TTC549 (cell line): Measurements from ENCODE around the gene TRIB2.

Experiments used
- FAIRE-seq: peaks from 2 replicates; lab custom pipeline; 2012; peaks lifted over from hg19 to GRCh38; lab: Jason Lieb, UNC

TRIB2 gene

GRCh38 chr2:12700989-12701388, 15.7 kb upstream of the TRIB2 start:
- FAIRE-seq = no peak

- FAIRE-seq = no peak
These were observed 15.0 kb upstream of the TRIB2 start for GRCh38 chr2:12701786-12702167.

- no peak for FAIRE-seq
These were observed 14.3 kb upstream of the TRIB2 start for GRCh38 chr2:12702168-12703121.

- no peak for FAIRE-seq
These were observed 12.4 kb upstream of the TRIB2 start for GRCh38 chr2:12704378-12704777.

GRCh38 chr2:12705230-12705629, 11.5 kb upstream of the TRIB2 start:
- FAIRE-seq = no peak

GRCh38 chr2:12705742-12706141, 11.0 kb upstream of the TRIB2 start:
- no peak for FAIRE-seq

GRCh38 chr2:12708508-12709206, 8.1 kb upstream of the TRIB2 start:
- FAIRE-seq = no peak

- FAIRE-seq = no peak
These were observed 7.6 kb upstream of the TRIB2 start for GRCh38 chr2:12709207-12709522.

GRCh38 chr2:12710301-12710700, 6.4 kb upstream of the TRIB2 start:
- no peak for FAIRE-seq

GRCh38 chr2:12711339-12711738, 5.4 kb upstream of the TRIB2 start:
- no peak for FAIRE-seq

- FAIRE-seq = no peak
These were observed 3.9 kb upstream of the TRIB2 start for GRCh38 chr2:12712881-12713280.

- FAIRE-seq = no peak
These were observed 2.1 kb upstream of the TRIB2 start for GRCh38 chr2:12714391-12715221.

GRCh38 chr2:12715258-12716031, 1.3 kb upstream of the TRIB2 start:
- no peak for FAIRE-seq

GRCh38 chr2:12716032-12716281, 779 bp upstream of the TRIB2 start:
- FAIRE-seq = no peak

GRCh38 chr2:12717191-12718014, 667 bp downstream of the TRIB2 start:
- FAIRE-seq = no peak

GRCh38 chr2:12718015-12718671, 1.4 kb downstream of the TRIB2 start:
- FAIRE-seq = no peak

GRCh38 chr2:12718711-12719399, 2.1 kb downstream of the TRIB2 start:
- no peak for FAIRE-seq

GRCh38 chr2:12719400-12720277, 2.9 kb downstream of the TRIB2 start:
- no peak for FAIRE-seq

- no peak for FAIRE-seq
These were observed 3.5 kb downstream of the TRIB2 start for GRCh38 chr2:12720278-12720620.
